Osteoblast (primary cell): Measurements from ENCODE around the gene PIP4K2A. TPM values are rescaled to one million over a fixed set of nuclear protein-coding genes. Genes with fewer than 3 reads are reported as not detected.

Experiments
- DNase-seq: peaks from one replicate; pipeline ENCODE4 v3.0.0; 2011; ENCODE audit warnings: low spot score, mixed read lengths; ENCODE audit not compliant: insufficient read length; ENCODE audit errors: missing footprints
- H2AFZ ChIP-seq: 2 replicates; pipeline ENCODE4 v1.6.0; 2011; ENCODE audit warnings: mild to moderate bottlenecking, low read length
- H3K27ac ChIP-seq: 2 replicates; pipeline ENCODE4 v1.5.1; 2011; ENCODE audit warnings: mild to moderate bottlenecking, low read depth, low read length, moderate library complexity
- H3K27me3 ChIP-seq: 2 replicates; pipeline ENCODE4 v1.6.0; 2012; ENCODE audit warnings: mild to moderate bottlenecking, control low read depth, inconsistent platforms, low read length, moderate library complexity; ENCODE audit not compliant: insufficient read depth
- H3K36me3 ChIP-seq: 2 replicates; pipeline ENCODE4 v1.5.1; 2011; ENCODE audit warnings: mild to moderate bottlenecking, low read length, control low read depth, moderate library complexity; ENCODE audit not compliant: insufficient read depth
- H3K4me1 ChIP-seq: 2 replicates; pipeline ENCODE4 v1.5.1; 2011; ENCODE audit warnings: mild to moderate bottlenecking, low read length, control low read depth, moderate library complexity; ENCODE audit not compliant: insufficient read depth
- H3K4me2 ChIP-seq: 2 replicates; pipeline ENCODE4 v1.6.0; 2011; ENCODE audit warnings: mild to moderate bottlenecking, low read length; ENCODE audit not compliant: insufficient read depth
- H3K4me3 ChIP-seq: fragments of 200-600 bp; sonication (generic); 3 replicates; pipeline ENCODE4 v1.5.1; 2012; ENCODE audit warnings: mild to moderate bottlenecking, low read length, inconsistent platforms; ENCODE audit not compliant: insufficient read depth
- H3K79me2 ChIP-seq: 2 replicates; pipeline ENCODE4 v1.6.0; 2012; ENCODE audit warnings: mild to moderate bottlenecking, low read length, control low read depth, inconsistent platforms; ENCODE audit not compliant: insufficient read depth
- H3K9me3 ChIP-seq: 2 replicates; pipeline ENCODE4 v1.5.1; 2011; ENCODE audit warnings: low read depth, low read length, control low read depth
- H4K20me1 ChIP-seq: 2 replicates; pipeline ENCODE4 v1.6.0; 2012; ENCODE audit warnings: mild to moderate bottlenecking, low read length, control low read depth; ENCODE audit not compliant: insufficient read depth
- CTCF ChIP-seq: IDR thresholded peaks from 2 replicates; pipeline ENCODE4 v1.5.1; 2011; ENCODE audit warnings: mild to moderate bottlenecking, low read depth, low read length, moderate library complexity; ENCODE audit errors: extremely low read depth
- total RNA-seq: library from RNA; depleted of rRNA; stranded (reverse); fragments of >200 nt; gene quantifications from 2 replicates; pipeline ENCODE4 v1.2.3, GENCODE V29; 2012

PIP4K2A gene
- 65.7 and 68.8 TPM in 2 replicates for total RNA-seq

- H3K9me3 ChIP-seq: no peaks in the 10 kb centered on the region
- peaks cover 22% of the 10 kb centered on the region for H3K4me1 ChIP-seq
- peaks cover 40% of the 10 kb centered on the region for H3K79me2 ChIP-seq
- peak; percentile 98 for DNase-seq
- no peaks in the 10 kb centered on the region for H3K36me3 ChIP-seq
- no peak for TF ChIP-seq CTCF
- peak within 1 kb of the TSS; percentile 55 for H3K27ac ChIP-seq
- peaks cover 15% of the 10 kb centered on the region for H4K20me1 ChIP-seq
- no peaks in the 10 kb centered on the region for H3K27me3 ChIP-seq
- peak within 1 kb of the TSS; percentile 96 for H3K4me2 ChIP-seq
- peak within 1 kb of the TSS; percentile 83 for H3K4me3 ChIP-seq
- H2AFZ ChIP-seq: peak within 1 kb of the TSS; percentile 95
Observed at GRCh38 chr10:22714479-22715289, at the start of gene PIP4K2A. Gene PIP4K2A (minus strand): TSS chr10:22714578. CDS start chr10:22714326, 252 bp downstream.

GRCh38 chr10:22761569-22762220 is 47.3 kb upstream of the PIP4K2A start:
- Histone ChIP-seq H3K36me3 (no peaks in the 10 kb centered on the region), H3K9me3 (no peaks in the 10 kb centered on the region), H3K27ac (no peak overlapping the region), H3K27me3 (no peaks in the 10 kb centered on the region), H3K4me1 (no peaks in the 10 kb centered on the region), H3K4me2 (no peak overlapping the region), H3K4me3 (no peak overlapping the region), H2AFZ (no peak overlapping the region), H3K79me2 (no peaks in the 10 kb centered on the region), H4K20me1 (no peaks in the 10 kb centered on the region)
- TF ChIP-seq CTCF: no peak
- DNase-seq: no peak

- Histone ChIP-seq H3K27ac (no peak overlapping the region), H3K27me3 (no peaks in the 10 kb centered on the region), H3K79me2 (no peaks in the 10 kb centered on the region), H2AFZ (no peak overlapping the region), H3K4me2 (no peak overlapping the region), H4K20me1 (no peaks in the 10 kb centered on the region), H3K4me1 (no peaks in the 10 kb centered on the region), H3K9me3 (no peaks in the 10 kb centered on the region), H3K36me3 (no peaks in the 10 kb centered on the region), H3K4me3 (no peak overlapping the region)
- DNase-seq: peak; percentile 39
- TF ChIP-seq CTCF: no peak
Observed at GRCh38 chr10:22760025-22760424, 45.6 kb upstream of the PIP4K2A start.

- no peak overlapping the region for H2AFZ ChIP-seq
- no peak overlapping the region for H3K27ac ChIP-seq
- DNase-seq: no peak
- no peak overlapping the region for H3K4me2 ChIP-seq
- H3K36me3 ChIP-seq: no peaks in the 10 kb centered on the region
- no peaks in the 10 kb centered on the region for H4K20me1 ChIP-seq
- no peaks in the 10 kb centered on the region for H3K9me3 ChIP-seq
- H3K4me3 ChIP-seq: no peak overlapping the region
- no peaks in the 10 kb centered on the region for H3K27me3 ChIP-seq
- TF ChIP-seq CTCF: no peak
- no peaks in the 10 kb centered on the region for H3K79me2 ChIP-seq
- no peaks in the 10 kb centered on the region for H3K4me1 ChIP-seq
Observed at GRCh38 chr10:22758867-22759266, 44.5 kb upstream of the PIP4K2A start.
